H1 (cell line): ENCODE results near the gene MEP1B. TPM values are rescaled to one million over a fixed set of nuclear protein-coding genes. Genes with fewer than 3 reads are reported as not detected.

Experiments used
- GTF2F1 ChIP-seq: IDR thresholded peaks from 2 replicates; pipeline ENCODE4 v1.6.1; 2012; ENCODE audit warnings: low read depth, low read length, improper control_type of control experiment, borderline replicate concordance
- HDAC6 ChIP-seq: IDR thresholded peaks from one replicate; pipeline ENCODE4 v1.7.1; 2012; ENCODE audit warnings: low read depth, mild to moderate bottlenecking, inconsistent platforms, low read length, moderate library complexity
- NANOG ChIP-seq: IDR thresholded peaks from 2 replicates; pipeline ENCODE4 v1.6.1; 2011; ENCODE audit warnings: low read length, low read depth, mild to moderate bottlenecking, inconsistent platforms; ENCODE audit not compliant: insufficient read depth, poor library complexity, severe bottlenecking
- RAD21 ChIP-seq, 2 experiments: IDR thresholded peaks in 1 of 2; conservative IDR thresholded peaks in 1 of 2; 2 replicates each; pipeline ENCODE4 v1.6.1; 2011; ENCODE audit warnings: low read depth in 2 of 2, low read length in 2 of 2, improper control_type of control experiment in 1 of 2, inconsistent platforms in 1 of 2, mild to moderate bottlenecking in 1 of 2, moderate library complexity in 1 of 2
- RFX5 ChIP-seq: IDR thresholded peaks from 2 replicates; pipeline ENCODE4 v1.6.1; 2011; ENCODE audit warnings: low read depth, low read length, improper control_type of control experiment, borderline replicate concordance
- RNF2 ChIP-seq: fragments of 200-900, 300-1000 bp; sonication (generic); IDR thresholded peaks from 2 replicates; pipeline ENCODE4 v1.7.1; 2016; ENCODE audit warnings: borderline replicate concordance, low read depth, mild to moderate bottlenecking, antibody characterized with exemption, low read length; ENCODE audit not compliant: poor library complexity, severe bottlenecking; ENCODE audit errors: missing control alignments
- ZNF274 ChIP-seq: IDR thresholded peaks from 2 replicates; pipeline ENCODE4 v1.7.0; 2012; ENCODE audit warnings: low read length, borderline replicate concordance; ENCODE audit errors: extremely low read depth
- polyA plus RNA-seq, 7 experiments: library from polyadenylated mRNA; depleted of rRNA in 3 of 7; stranded (reverse) in 5 of 7; unstranded in 2 of 7; fragments of >200 nt in 5 of 7; fragments of 200-250 nt in 2 of 7; gene quantifications; 1 replicate in 5 of 7; 2 replicates in 1 of 7; 4 replicates in 1 of 7; pipeline versions ENCODE4 v1.2.1 to v1.2.3, GENCODE V29; 2011 to 2013; ENCODE audit warnings: missing spikeins in 2 of 7, mixed read lengths in 2 of 7
- total RNA-seq: library from RNA; stranded (reverse); fragmentation: NEBNext Ultra II Directional; extraction: Animal tissue kit (Norgen Biotek cat#: 25700); gene quantifications from 2 replicates; pipeline ENCODE4 v1.2.1, GENCODE V29; 2021
- TF ChIP-seq, protein P1 (sequence below): fragments of 300-600 bp; sonication (generic); IDR thresholded peaks from 2 replicates; pipeline ENCODE4 v1.7.1; 2012; ENCODE audit warnings: low read length, moderate library complexity, mild to moderate bottlenecking, inconsistent platforms; ENCODE audit not compliant: insufficient replicate concordance

MEP1B gene
- total and polyA plus RNA-seq, 2 of the 8 experiments (the other 6 are each of a cell fraction or from before 2014, with no cell fraction given), result not detected

DNA sequence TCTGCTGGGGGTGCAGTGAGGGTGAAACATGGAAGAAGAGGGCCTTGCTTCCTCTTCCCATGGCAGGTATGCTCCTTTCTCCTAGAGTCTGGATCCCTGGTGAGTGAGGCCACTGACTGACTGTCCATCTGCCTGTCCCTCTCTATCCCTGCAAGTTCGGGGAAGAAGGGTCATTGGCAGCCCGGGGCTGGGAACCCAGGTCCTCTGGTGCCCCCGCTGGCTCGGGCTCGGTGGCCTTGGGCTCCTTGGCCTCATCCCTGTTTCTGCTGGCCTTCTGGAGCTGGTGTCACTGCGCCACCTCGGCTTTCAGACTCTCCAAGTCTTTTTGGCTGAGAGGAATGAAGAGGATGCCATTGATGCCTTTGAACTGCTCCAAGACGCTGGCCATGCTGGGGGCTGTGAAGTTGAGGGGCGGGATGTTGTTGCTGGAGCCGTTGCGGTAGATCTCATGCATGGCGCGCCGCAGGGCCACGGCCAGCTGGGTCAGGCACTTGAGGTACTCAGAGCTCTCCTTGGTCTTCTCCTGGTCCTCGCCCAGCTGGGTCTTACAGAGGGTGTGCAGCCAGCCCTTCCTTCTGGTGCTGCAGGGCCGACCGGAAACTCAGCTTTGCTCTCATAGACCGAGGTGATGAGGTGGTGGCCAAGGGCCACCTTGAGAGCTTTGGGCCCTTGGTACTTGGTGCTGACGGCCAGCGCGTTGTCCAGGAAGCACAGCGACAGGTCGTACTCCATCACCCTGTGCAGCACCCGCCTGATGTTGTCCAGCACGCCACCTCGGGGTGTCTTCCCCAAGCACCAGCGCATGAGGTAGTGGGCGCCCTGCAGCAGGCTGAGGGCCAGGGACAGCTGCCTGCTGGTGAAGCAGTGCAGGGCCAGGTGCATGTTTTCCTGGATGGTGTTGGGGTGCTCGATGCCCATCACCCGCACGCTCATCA is 6.3 kb downstream of the MEP1B start (continued):
- TF ChIP-seq, protein P1, sequence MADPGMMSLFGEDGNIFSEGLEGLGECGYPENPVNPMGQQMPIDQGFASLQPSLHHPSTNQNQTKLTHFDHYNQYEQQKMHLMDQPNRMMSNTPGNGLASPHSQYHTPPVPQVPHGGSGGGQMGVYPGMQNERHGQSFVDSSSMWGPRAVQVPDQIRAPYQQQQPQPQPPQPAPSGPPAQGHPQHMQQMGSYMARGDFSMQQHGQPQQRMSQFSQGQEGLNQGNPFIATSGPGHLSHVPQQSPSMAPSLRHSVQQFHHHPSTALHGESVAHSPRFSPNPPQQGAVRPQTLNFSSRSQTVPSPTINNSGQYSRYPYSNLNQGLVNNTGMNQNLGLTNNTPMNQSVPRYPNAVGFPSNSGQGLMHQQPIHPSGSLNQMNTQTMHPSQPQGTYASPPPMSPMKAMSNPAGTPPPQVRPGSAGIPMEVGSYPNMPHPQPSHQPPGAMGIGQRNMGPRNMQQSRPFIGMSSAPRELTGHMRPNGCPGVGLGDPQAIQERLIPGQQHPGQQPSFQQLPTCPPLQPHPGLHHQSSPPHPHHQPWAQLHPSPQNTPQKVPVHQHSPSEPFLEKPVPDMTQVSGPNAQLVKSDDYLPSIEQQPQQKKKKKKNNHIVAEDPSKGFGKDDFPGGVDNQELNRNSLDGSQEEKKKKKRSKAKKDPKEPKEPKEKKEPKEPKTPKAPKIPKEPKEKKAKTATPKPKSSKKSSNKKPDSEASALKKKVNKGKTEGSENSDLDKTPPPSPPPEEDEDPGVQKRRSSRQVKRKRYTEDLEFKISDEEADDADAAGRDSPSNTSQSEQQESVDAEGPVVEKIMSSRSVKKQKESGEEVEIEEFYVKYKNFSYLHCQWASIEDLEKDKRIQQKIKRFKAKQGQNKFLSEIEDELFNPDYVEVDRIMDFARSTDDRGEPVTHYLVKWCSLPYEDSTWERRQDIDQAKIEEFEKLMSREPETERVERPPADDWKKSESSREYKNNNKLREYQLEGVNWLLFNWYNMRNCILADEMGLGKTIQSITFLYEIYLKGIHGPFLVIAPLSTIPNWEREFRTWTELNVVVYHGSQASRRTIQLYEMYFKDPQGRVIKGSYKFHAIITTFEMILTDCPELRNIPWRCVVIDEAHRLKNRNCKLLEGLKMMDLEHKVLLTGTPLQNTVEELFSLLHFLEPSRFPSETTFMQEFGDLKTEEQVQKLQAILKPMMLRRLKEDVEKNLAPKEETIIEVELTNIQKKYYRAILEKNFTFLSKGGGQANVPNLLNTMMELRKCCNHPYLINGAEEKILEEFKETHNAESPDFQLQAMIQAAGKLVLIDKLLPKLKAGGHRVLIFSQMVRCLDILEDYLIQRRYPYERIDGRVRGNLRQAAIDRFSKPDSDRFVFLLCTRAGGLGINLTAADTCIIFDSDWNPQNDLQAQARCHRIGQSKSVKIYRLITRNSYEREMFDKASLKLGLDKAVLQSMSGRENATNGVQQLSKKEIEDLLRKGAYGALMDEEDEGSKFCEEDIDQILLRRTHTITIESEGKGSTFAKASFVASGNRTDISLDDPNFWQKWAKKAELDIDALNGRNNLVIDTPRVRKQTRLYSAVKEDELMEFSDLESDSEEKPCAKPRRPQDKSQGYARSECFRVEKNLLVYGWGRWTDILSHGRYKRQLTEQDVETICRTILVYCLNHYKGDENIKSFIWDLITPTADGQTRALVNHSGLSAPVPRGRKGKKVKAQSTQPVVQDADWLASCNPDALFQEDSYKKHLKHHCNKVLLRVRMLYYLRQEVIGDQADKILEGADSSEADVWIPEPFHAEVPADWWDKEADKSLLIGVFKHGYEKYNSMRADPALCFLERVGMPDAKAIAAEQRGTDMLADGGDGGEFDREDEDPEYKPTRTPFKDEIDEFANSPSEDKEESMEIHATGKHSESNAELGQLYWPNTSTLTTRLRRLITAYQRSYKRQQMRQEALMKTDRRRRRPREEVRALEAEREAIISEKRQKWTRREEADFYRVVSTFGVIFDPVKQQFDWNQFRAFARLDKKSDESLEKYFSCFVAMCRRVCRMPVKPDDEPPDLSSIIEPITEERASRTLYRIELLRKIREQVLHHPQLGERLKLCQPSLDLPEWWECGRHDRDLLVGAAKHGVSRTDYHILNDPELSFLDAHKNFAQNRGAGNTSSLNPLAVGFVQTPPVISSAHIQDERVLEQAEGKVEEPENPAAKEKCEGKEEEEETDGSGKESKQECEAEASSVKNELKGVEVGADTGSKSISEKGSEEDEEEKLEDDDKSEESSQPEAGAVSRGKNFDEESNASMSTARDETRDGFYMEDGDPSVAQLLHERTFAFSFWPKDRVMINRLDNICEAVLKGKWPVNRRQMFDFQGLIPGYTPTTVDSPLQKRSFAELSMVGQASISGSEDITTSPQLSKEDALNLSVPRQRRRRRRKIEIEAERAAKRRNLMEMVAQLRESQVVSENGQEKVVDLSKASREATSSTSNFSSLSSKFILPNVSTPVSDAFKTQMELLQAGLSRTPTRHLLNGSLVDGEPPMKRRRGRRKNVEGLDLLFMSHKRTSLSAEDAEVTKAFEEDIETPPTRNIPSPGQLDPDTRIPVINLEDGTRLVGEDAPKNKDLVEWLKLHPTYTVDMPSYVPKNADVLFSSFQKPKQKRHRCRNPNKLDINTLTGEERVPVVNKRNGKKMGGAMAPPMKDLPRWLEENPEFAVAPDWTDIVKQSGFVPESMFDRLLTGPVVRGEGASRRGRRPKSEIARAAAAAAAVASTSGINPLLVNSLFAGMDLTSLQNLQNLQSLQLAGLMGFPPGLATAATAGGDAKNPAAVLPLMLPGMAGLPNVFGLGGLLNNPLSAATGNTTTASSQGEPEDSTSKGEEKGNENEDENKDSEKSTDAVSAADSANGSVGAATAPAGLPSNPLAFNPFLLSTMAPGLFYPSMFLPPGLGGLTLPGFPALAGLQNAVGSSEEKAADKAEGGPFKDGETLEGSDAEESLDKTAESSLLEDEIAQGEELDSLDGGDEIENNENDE, result no peak
- TF ChIP-seq RNF2, result no peak
- TF ChIP-seq HDAC6, result no peak
- no peak for TF ChIP-seq RAD21 (IDR thresholded peaks at IDR 0.05 in 1 of 2, conservative IDR thresholded peaks at IDR 0.05 in 1 of 2; ENCODE audit: low read depth in 2 of 2, low read length in 2 of 2)
- no peak for TF ChIP-seq RFX5
- no peak for TF ChIP-seq GTF2F1
- TF ChIP-seq ZNF274, result no peak
- no peak for TF ChIP-seq NANOG
